Panc1 (cell line): Measurements from ENCODE around the gene PNP. TPM values are rescaled to one million over a fixed set of nuclear protein-coding genes. Genes with fewer than 3 reads are reported as not detected.

Experiments
- ATAC-seq: fragments of 200-7000 bp; cut with Tn5 transposase; 2 replicates; pipeline ENCODE4 v1.9.1; 2020; ENCODE audit warnings: mild to moderate bottlenecking, moderate library complexity
- BruUV-seq: library from RNA; stranded (reverse); fragments of 400-500 nt; replicated peaks from 2 replicates; lab custom pipeline; 2021; lab: Mats Ljungman, UMichigan
- CTCF ChIA-PET: fragments of 300-600 bp; sonication (Branson Sonifier 250); formaldehyde crosslinking; loops from one replicate; lab custom pipeline; 2022; ENCODE audit warnings: antibody characterized with exemption; lab: Charles Lee
- POLR2A ChIA-PET: fragments of 300-600 bp; sonication (Branson Sonifier 250); formaldehyde crosslinking; loops from one replicate; lab custom pipeline; 2022; ENCODE audit warnings: antibody characterized with exemption; lab: Charles Lee
- DNase-seq: peaks from one replicate; pipeline ENCODE4 v3.0.0-alpha.2; 2010; ENCODE audit warnings: low read depth, low spot score
- H3K27ac ChIP-seq: 2 replicates; pipeline ENCODE4 v1.5.1; 2011; ENCODE audit warnings: mild to moderate bottlenecking, low read length, inconsistent platforms
- H3K27me3 ChIP-seq: fragments of 200-500 bp; sonication (Bioruptor generic); 2 replicates; pipeline ENCODE4 v1.6.0; 2014; ENCODE audit warnings: low read length, inconsistent platforms; ENCODE audit not compliant: control insufficient read depth, insufficient read depth
- H3K36me3 ChIP-seq: fragments of 200-500 bp; sonication (Bioruptor generic); 2 replicates; pipeline ENCODE4 v1.5.1; 2014; ENCODE audit warnings: inconsistent platforms, mild to moderate bottlenecking, low read length, moderate library complexity; ENCODE audit not compliant: control insufficient read depth, insufficient read depth
- H3K4me1 ChIP-seq: 2 replicates; pipeline ENCODE4 v1.5.1; 2011; ENCODE audit warnings: inconsistent platforms, mild to moderate bottlenecking, low read length, moderate library complexity; ENCODE audit not compliant: control insufficient read depth, insufficient read depth
- H3K4me3 ChIP-seq, 2 experiments: 2 replicates each; pipeline ENCODE4 v1.5.1; 2011 to 2012; ENCODE audit warnings: low read depth in 2 of 2, low read length in 2 of 2, mild to moderate bottlenecking in 2 of 2, inconsistent platforms in 1 of 2, moderate library complexity in 1 of 2
- H3K9me3 ChIP-seq: fragments of 200-500 bp; sonication (Bioruptor generic); 2 replicates; pipeline ENCODE4 v1.5.1; 2014; ENCODE audit warnings: low read depth, mild to moderate bottlenecking, inconsistent platforms, low read length, moderate library complexity; ENCODE audit not compliant: control insufficient read depth, insufficient read depth
- POLR2AphosphoS5 ChIP-seq: IDR thresholded peaks from 2 replicates; pipeline ENCODE4 v1.6.1; 2012; ENCODE audit warnings: mild to moderate bottlenecking, low read depth, low read length, moderate library complexity
- SIN3A ChIP-seq: IDR thresholded peaks from 2 replicates; pipeline ENCODE4 v1.6.1; 2012; ENCODE audit warnings: low read depth, mild to moderate bottlenecking, low read length, moderate library complexity, borderline replicate concordance; ENCODE audit not compliant: insufficient read depth
- TCF7L2 ChIP-seq: IDR thresholded peaks from 2 replicates; pipeline ENCODE4 v1.6.1; 2011; ENCODE audit warnings: mild to moderate bottlenecking, low read depth, low read length, inconsistent platforms
- in situ Hi-C: cut with HindIII; loops from 2 replicates; pipeline ENCODE4 v1.10.0; 2016; ENCODE audit warnings: low sequenced_read_pairs, low pct_unique_long_range_greater_than_20kb
- intact Hi-C: fragments of 100-400 bp; cut with micrococcal nuclease; formaldehyde crosslinking; loops from one replicate; pipeline ENCODE4 v1.10.0; 2022; ENCODE audit not compliant: unreplicated experiment
- total RNA-seq: library from RNA; stranded (reverse); gene quantifications from one replicate; pipeline ENCODE4 v1.2.1, GENCODE V29; 2021; ENCODE audit not compliant: unreplicated experiment
- TF ChIP-seq, protein P1 (sequence below), 2 experiments: IDR thresholded peaks; 2 replicates each; pipeline ENCODE4 v1.6.1; 2011 to 2012; ENCODE audit warnings: low read depth in 2 of 2, control low read depth in 1 of 2, low read length in 1 of 2, mild to moderate bottlenecking in 1 of 2, moderate library complexity in 1 of 2; ENCODE audit not compliant: insufficient read depth in 1 of 2
- TF ChIP-seq, protein P2 (sequence below): fragments of 450-650 bp; IDR thresholded peaks from 2 replicates; pipeline ENCODE4 v1.5.1; 2017; ENCODE audit warnings: mild to moderate bottlenecking

PNP gene
- total RNA-seq, 1 experiment from 2014 or later: 35.1 TPM

DNA sequence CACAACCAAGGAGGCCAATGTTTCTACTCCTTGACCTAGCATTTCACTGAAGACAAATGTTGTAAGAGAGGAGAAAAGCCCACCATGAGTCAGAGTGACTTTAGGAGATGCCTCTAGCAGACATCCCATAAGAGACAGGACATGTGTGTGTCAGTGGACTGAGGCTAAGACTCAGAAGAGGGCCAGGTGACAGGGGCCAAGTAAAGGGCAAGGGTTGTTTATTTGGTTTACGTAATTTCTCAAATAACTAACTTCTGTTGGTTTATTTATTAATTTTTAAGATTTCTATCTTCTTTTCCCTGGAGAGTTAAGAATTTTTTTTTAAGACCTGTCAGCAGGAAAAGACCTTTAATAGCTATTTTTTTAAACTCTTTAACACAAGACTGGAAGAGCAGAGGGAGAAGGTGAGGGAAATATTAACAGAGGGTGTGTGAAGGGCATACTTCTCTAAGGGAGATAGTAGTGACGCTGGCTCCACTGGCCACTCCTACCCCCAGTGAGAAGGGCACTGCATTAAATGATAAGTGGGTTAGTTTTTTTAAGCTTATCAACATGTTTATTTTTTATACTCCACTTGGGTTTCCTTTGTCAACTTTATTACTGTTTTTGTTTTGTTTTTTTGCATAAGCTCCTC lies 3.4 kb downstream of the PNP start:
- in situ Hi-C loops (no loop called here), intact Hi-C loops (loop anchor here (5.0 kb wide), 1 partner anchor 135 kb away; no protein-coding TSS in a partner anchor)
- Histone ChIP-seq H3K27me3 (no peaks in the 10 kb centered on the region), H3K27ac (no peak overlapping the region), H3K4me3 (no peak overlapping the region), H3K36me3 (peaks cover 6% of the 10 kb centered on the region), H3K4me1 (peaks cover 3% of the 10 kb centered on the region), H3K9me3 (no peaks in the 10 kb centered on the region)
- no peak for TF ChIP-seq POLR2AphosphoS5
- TF ChIP-seq, protein P1, sequence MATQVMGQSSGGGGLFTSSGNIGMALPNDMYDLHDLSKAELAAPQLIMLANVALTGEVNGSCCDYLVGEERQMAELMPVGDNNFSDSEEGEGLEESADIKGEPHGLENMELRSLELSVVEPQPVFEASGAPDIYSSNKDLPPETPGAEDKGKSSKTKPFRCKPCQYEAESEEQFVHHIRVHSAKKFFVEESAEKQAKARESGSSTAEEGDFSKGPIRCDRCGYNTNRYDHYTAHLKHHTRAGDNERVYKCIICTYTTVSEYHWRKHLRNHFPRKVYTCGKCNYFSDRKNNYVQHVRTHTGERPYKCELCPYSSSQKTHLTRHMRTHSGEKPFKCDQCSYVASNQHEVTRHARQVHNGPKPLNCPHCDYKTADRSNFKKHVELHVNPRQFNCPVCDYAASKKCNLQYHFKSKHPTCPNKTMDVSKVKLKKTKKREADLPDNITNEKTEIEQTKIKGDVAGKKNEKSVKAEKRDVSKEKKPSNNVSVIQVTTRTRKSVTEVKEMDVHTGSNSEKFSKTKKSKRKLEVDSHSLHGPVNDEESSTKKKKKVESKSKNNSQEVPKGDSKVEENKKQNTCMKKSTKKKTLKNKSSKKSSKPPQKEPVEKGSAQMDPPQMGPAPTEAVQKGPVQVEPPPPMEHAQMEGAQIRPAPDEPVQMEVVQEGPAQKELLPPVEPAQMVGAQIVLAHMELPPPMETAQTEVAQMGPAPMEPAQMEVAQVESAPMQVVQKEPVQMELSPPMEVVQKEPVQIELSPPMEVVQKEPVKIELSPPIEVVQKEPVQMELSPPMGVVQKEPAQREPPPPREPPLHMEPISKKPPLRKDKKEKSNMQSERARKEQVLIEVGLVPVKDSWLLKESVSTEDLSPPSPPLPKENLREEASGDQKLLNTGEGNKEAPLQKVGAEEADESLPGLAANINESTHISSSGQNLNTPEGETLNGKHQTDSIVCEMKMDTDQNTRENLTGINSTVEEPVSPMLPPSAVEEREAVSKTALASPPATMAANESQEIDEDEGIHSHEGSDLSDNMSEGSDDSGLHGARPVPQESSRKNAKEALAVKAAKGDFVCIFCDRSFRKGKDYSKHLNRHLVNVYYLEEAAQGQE (IDR thresholded peaks at IDR 0.05; ENCODE audit: insufficient read depth in 1 of 2, low read depth in 2 of 2, low read length in 1 of 2): no peak
- TF ChIP-seq TCF7L2: no peak
- TF ChIP-seq, protein P2, sequence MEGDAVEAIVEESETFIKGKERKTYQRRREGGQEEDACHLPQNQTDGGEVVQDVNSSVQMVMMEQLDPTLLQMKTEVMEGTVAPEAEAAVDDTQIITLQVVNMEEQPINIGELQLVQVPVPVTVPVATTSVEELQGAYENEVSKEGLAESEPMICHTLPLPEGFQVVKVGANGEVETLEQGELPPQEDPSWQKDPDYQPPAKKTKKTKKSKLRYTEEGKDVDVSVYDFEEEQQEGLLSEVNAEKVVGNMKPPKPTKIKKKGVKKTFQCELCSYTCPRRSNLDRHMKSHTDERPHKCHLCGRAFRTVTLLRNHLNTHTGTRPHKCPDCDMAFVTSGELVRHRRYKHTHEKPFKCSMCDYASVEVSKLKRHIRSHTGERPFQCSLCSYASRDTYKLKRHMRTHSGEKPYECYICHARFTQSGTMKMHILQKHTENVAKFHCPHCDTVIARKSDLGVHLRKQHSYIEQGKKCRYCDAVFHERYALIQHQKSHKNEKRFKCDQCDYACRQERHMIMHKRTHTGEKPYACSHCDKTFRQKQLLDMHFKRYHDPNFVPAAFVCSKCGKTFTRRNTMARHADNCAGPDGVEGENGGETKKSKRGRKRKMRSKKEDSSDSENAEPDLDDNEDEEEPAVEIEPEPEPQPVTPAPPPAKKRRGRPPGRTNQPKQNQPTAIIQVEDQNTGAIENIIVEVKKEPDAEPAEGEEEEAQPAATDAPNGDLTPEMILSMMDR: no peak
- TF ChIP-seq SIN3A: no peak
- POLR2A ChIA-PET: no interaction called here
- CTCF ChIA-PET: no interaction called here
- no TSS peak for BruUV-seq
- DNase-seq: no peak
- no peak for ATAC-seq

DNA sequence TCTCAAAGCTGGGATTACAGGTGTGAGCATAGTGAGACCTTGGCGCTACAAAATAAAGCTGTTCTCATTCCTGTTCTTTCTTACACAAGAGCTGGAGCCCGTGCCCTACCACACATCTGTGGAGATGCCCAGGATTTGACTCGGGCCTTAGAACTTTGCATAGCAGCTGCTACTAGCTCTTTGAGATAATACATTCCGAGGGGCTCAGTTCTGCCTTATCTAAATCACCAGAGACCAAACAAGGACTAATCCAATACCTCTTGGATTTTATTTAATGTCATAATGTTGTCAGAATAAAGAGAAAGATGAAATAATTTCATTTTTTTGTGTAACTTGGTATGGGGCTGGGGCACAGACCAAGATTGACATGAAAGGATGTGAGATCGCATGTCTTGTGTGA lies 7.6 kb downstream of the PNP start:
- POLR2A ChIA-PET: no interaction called here
- peaks cover 2% of the 10 kb centered on the region for H3K36me3 ChIP-seq
- intact Hi-C loops: no loop called here
- H3K27ac ChIP-seq: no peak overlapping the region
- no peaks in the 10 kb centered on the region for H3K27me3 ChIP-seq
- TF ChIP-seq TCF7L2 (no peak), SIN3A (no peak), POLR2AphosphoS5 (no peak)
- TF ChIP-seq, protein P2: no peak
- CTCF ChIA-PET: no interaction called here
- no peak overlapping the region for H3K4me3 ChIP-seq
- H3K9me3 ChIP-seq: no peaks in the 10 kb centered on the region
- ATAC-seq: no peak
- no peak for DNase-seq
- in situ Hi-C loops: no loop called here
- H3K4me1 ChIP-seq: no peaks in the 10 kb centered on the region
- BruUV-seq: no TSS peak
